Measurements from ENCODE around the gene KCTD14. TPM values are rescaled to one million over a fixed set of nuclear protein-coding genes. Genes with fewer than 3 reads are reported as not detected.

The KCTD14 gene
- total and polyA plus RNA-seq, 4 donors = 0.70 to 7.3 (median 6.7) TPM

GRCh38 chr11:78032090-78032489 lies 9.0 kb upstream of the KCTD14 start:
- no peaks in the 10 kb centered on the region for H3K9me3 ChIP-seq (ENCODE audit: control insufficient read depth in 4 of 4, low read length in 3 of 4)
- TF ChIP-seq RAD21 (IDR thresholded peaks at IDR 0.05) = no peak
- no peak for TF ChIP-seq FOXA1 (IDR thresholded peaks at IDR 0.05)
- no peak for TF ChIP-seq MAX (IDR thresholded peaks at IDR 0.05)
- no peak for TF ChIP-seq YY1 (IDR thresholded peaks at IDR 0.05)
- TF ChIP-seq REST (IDR thresholded peaks at IDR 0.05) = no peak
- no peak for TF ChIP-seq HNF4A (conservative IDR thresholded peaks at IDR 0.05)
- no peak for TF ChIP-seq FOXA2 (IDR thresholded peaks at IDR 0.05)
- no peak for TF ChIP-seq NR2F2 (IDR thresholded peaks at IDR 0.05)
- no peak for TF ChIP-seq ZBTB33 (IDR thresholded peaks at IDR 0.05)
- no peak for TF ChIP-seq GABPA (IDR thresholded peaks at IDR 0.05 in 1 of 2, conservative IDR thresholded peaks at IDR 0.05 in 1 of 2)
- TF ChIP-seq HNF4G (IDR thresholded peaks at IDR 0.05) = no peak
- TF ChIP-seq EGR1 (IDR thresholded peaks at IDR 0.05; ENCODE audit: low read depth in 2 of 2) = no peak
- TF ChIP-seq ATF3 (IDR thresholded peaks at IDR 0.05) = no peak
- TF ChIP-seq SP1 (IDR thresholded peaks at IDR 0.05) = no peak
- TF ChIP-seq JUND (IDR thresholded peaks at IDR 0.05) = no peak
- no peak for TF ChIP-seq CTCF (IDR thresholded peaks at IDR 0.05; ENCODE audit: low read depth, low read length, missing input control)
- TF ChIP-seq RXRA (IDR thresholded peaks at IDR 0.05) = no peak
- H3K4me1 ChIP-seq (ENCODE audit: control insufficient read depth in 4 of 4, insufficient read depth in 4 of 4, low read length in 3 of 4) = peaks cover 0 to 21% (median 9%) of the 10 kb centered on the region in 4 donors
- H3K36me3 ChIP-seq (ENCODE audit: control insufficient read depth in 4 of 4, insufficient read depth in 3 of 4, low read depth in 1 of 4, low read length in 3 of 4) = no peaks in the 10 kb centered on the region
- no peak overlapping the region for H3K9ac ChIP-seq (ENCODE audit: low read depth in 1 of 2, low read length in 2 of 2)
- no peak for DNase-seq (ENCODE audit: low spot score)
- H3K4me3 ChIP-seq (ENCODE audit: low read depth in 1 of 3, low read length in 3 of 3) = no peak overlapping the region
- H3K27me3 ChIP-seq (ENCODE audit: control insufficient read depth in 4 of 4, insufficient read depth in 4 of 4, low read length in 3 of 4) = no peaks in the 10 kb centered on the region
- no peak overlapping the region for H3K27ac ChIP-seq (ENCODE audit: low read depth in 1 of 2, low read length in 2 of 2)

GRCh38 chr11:78031629-78032028 lies 8.6 kb upstream of the KCTD14 start:
- no peak overlapping the region for H3K9ac ChIP-seq (ENCODE audit: low read depth in 1 of 2, low read length in 2 of 2)

More at GRCh38 chr11:78031629-78032028, 8.6 kb upstream of the KCTD14 start:
- no peak overlapping the region for H3K4me3 ChIP-seq (ENCODE audit: low read depth in 1 of 3, low read length in 3 of 3)
- 97% methylated on average over 3 of the region's 3 CpGs for WGBS
- H3K27ac ChIP-seq (ENCODE audit: low read depth in 1 of 2, low read length in 2 of 2) = no peak overlapping the region
- no peaks in the 10 kb centered on the region for H3K36me3 ChIP-seq (ENCODE audit: control insufficient read depth in 4 of 4, insufficient read depth in 3 of 4, low read depth in 1 of 4, low read length in 3 of 4)
- H3K4me1 ChIP-seq (ENCODE audit: control insufficient read depth in 4 of 4, insufficient read depth in 4 of 4, low read length in 3 of 4) = peaks cover 0 to 16% (median 7%) of the 10 kb centered on the region in 4 donors
- H3K9me3 ChIP-seq (ENCODE audit: control insufficient read depth in 4 of 4, low read length in 3 of 4) = no peaks in the 10 kb centered on the region
- TF ChIP-seq FOXA2 (IDR thresholded peaks at IDR 0.05) = no peak
- TF ChIP-seq RXRA (IDR thresholded peaks at IDR 0.05) = peak in 1 of 2 donors; percentile 29
- no peaks in the 10 kb centered on the region for H3K27me3 ChIP-seq (ENCODE audit: control insufficient read depth in 4 of 4, insufficient read depth in 4 of 4, low read length in 3 of 4)
- DNase-seq (ENCODE audit: low spot score) = no peak

All from liver (tissue), 9 donors.